ENCODE results near the gene UBN2. TPM values are rescaled to one million over a fixed set of nuclear protein-coding genes. Genes with fewer than 3 reads are reported as not detected.

Gene UBN2
- total and polyA plus RNA-seq, 2 of the 13 experiments (the other 11 are each of a cell fraction or from before 2014, with no cell fraction given), result 5.6 to 5.7 TPM

DNA sequence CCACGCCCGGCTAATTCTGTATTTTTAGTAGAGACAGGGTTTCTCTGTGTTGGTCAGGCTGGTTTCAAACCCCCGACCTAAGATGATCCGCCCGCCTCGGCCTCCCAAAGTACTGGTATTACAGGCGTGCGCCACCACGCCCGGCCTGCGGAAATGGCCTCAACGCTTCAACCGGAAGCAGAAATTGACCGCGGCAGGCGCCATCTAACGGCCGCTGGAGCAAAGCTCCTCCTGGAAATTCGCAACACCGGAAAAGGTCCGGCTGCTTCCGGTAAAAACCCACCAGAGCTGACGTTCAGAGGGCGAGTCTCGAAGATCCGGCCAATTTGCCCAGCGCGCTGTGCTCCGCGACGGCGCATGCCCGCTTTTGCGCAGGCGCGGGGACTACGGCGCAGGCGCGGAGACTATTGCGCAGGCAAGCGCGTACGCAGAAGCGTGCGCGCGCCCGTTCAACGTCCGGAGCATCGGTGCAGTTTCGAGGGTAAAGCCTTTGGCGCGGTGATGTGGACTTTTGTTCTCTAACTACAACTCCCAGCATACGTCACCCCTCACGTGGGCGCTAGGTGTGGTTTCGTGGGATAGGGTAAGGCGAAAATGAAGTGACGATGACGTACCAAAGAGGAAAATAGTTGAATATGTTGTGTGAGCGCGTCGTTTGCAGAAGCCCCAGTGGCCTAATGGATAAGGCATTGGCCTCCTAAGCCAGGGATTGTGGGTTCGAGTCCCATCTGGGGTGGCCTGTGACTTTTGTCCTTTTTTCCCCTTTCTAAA is 109.2 kb downstream of the UBN2 start (continued):
- TF ChIP-seq, protein P1, sequence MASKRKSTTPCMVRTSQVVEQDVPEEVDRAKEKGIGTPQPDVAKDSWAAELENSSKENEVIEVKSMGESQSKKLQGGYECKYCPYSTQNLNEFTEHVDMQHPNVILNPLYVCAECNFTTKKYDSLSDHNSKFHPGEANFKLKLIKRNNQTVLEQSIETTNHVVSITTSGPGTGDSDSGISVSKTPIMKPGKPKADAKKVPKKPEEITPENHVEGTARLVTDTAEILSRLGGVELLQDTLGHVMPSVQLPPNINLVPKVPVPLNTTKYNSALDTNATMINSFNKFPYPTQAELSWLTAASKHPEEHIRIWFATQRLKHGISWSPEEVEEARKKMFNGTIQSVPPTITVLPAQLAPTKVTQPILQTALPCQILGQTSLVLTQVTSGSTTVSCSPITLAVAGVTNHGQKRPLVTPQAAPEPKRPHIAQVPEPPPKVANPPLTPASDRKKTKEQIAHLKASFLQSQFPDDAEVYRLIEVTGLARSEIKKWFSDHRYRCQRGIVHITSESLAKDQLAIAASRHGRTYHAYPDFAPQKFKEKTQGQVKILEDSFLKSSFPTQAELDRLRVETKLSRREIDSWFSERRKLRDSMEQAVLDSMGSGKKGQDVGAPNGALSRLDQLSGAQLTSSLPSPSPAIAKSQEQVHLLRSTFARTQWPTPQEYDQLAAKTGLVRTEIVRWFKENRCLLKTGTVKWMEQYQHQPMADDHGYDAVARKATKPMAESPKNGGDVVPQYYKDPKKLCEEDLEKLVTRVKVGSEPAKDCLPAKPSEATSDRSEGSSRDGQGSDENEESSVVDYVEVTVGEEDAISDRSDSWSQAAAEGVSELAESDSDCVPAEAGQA (IDR thresholded peaks at IDR 0.05; ENCODE audit: low read depth), result peak; percentile 75; the same call in 1 of the 2 replicates
- TF ChIP-seq, protein P1 (CRISPR knock-in tag; IDR thresholded peaks at IDR 0.05; ENCODE audit: borderline replicate concordance), result peak; percentile 55; the same call in 1 of the 2 replicates
- no peak for TF ChIP-seq BRD4 (CRISPR knock-in tag; IDR thresholded peaks at IDR 0.05)
- TF ChIP-seq, protein P2, sequence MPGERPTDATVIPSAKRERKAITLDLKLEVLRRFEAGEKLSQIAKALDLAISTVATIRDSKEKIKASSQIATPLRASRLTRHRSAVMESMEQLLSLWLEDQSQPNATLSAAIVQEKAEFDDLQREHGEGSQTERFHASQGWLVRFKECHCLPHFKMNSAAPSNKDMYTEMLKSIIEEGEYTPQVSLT (CRISPR knock-in tag; IDR thresholded peaks at IDR 0.05; ENCODE audit: borderline replicate concordance, low read depth), result no peak
- TF ChIP-seq, protein P3, sequence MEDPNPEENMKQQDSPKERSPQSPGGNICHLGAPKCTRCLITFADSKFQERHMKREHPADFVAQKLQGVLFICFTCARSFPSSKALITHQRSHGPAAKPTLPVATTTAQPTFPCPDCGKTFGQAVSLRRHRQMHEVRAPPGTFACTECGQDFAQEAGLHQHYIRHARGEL (CRISPR knock-in tag; IDR thresholded peaks at IDR 0.05), result no peak
- TF ChIP-seq ZSCAN29 (CRISPR knock-in tag; conservative IDR thresholded peaks at IDR 0.05), result peak; percentile 89
- TF ChIP-seq NCOA1 (CRISPR knock-in tag; IDR thresholded peaks at IDR 0.05), result peak; percentile 58; the same call in 1 of the 2 replicates
- peak; percentile 57 for TF ChIP-seq SOX5 (CRISPR knock-in tag; IDR thresholded peaks at IDR 0.05; ENCODE audit: borderline replicate concordance)
- 0 out of 2 replicates have a peak, but pooled peaks have one; percentile 77 for TF ChIP-seq ZNF567 (CRISPR knock-in tag; IDR thresholded peaks at IDR 0.05; ENCODE audit: borderline replicate concordance)
- peak; percentile 86; the same call in 1 of the 2 replicates for TF ChIP-seq CHD4 (IDR thresholded peaks at IDR 0.05; ENCODE audit: borderline replicate concordance, low read length)
- TF ChIP-seq, protein P4, sequence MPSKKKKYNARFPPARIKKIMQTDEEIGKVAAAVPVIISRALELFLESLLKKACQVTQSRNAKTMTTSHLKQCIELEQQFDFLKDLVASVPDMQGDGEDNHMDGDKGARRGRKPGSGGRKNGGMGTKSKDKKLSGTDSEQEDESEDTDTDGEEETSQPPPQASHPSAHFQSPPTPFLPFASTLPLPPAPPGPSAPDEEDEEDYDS (CRISPR knock-in tag; IDR thresholded peaks at IDR 0.05), result peak; percentile 83
- TF ChIP-seq, protein P5, sequence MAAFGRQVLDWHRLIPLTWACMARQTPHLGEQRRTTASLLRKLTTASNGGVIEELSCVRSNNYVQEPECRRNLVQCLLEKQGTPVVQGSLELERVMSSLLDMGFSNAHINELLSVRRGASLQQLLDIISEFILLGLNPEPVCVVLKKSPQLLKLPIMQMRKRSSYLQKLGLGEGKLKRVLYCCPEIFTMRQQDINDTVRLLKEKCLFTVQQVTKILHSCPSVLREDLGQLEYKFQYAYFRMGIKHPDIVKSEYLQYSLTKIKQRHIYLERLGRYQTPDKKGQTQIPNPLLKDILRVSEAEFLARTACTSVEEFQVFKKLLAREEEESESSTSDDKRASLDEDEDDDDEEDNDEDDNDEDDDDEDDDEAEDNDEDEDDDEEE (CRISPR knock-in tag; IDR thresholded peaks at IDR 0.05), result no peak
- TF ChIP-seq ZNF749 (CRISPR knock-in tag; IDR thresholded peaks at IDR 0.05; ENCODE audit: borderline replicate concordance), result peak; percentile 76; the same call in 1 of the 2 replicates
- TF ChIP-seq, protein P6, sequence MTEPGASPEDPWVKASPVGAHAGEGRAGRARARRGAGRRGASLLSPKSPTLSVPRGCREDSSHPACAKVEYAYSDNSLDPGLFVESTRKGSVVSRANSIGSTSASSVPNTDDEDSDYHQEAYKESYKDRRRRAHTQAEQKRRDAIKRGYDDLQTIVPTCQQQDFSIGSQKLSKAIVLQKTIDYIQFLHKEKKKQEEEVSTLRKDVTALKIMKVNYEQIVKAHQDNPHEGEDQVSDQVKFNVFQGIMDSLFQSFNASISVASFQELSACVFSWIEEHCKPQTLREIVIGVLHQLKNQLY (CRISPR knock-in tag; IDR thresholded peaks at IDR 0.05), result peak; percentile 64
